SH-SY5Y (cell line): ENCODE results near the gene KCNJ14.

Experiments used
- GATA2 ChIP-seq: IDR thresholded peaks from 2 replicates; pipeline ENCODE4 v1.6.1; 2011; ENCODE audit warnings: mild to moderate bottlenecking, low read depth, low read length
- GATA3 ChIP-seq: IDR thresholded peaks from 2 replicates; pipeline ENCODE4 v1.6.1; 2011; ENCODE audit warnings: low read depth, mild to moderate bottlenecking, low read length, moderate library complexity

KCNJ14 gene

GRCh38 chr19:48470856-48471255 lies 15.5 kb downstream of the KCNJ14 start:
- no peak for TF ChIP-seq GATA3

- no peak for TF ChIP-seq GATA3
Measured at GRCh38 chr19:48471836-48472235, 16.5 kb downstream of the KCNJ14 start.

- TF ChIP-seq GATA3 (no peak), GATA2 (no peak)
Measured at GRCh38 chr19:48473161-48473966, 18.0 kb downstream of the KCNJ14 start.

GRCh38 chr19:48474084-48474592 lies 18.8 kb downstream of the KCNJ14 start:
- TF ChIP-seq GATA3: no peak
- TF ChIP-seq GATA2: no peak

- TF ChIP-seq GATA2: no peak
- TF ChIP-seq GATA3: no peak
Measured at GRCh38 chr19:48475369-48476068, 20.1 kb downstream of the KCNJ14 start.

GRCh38 chr19:48476176-48476575 lies 20.8 kb downstream of the KCNJ14 start:
- TF ChIP-seq GATA2 (no peak), GATA3 (no peak)

- TF ChIP-seq GATA3 (no peak), GATA2 (no peak)
Measured at GRCh38 chr19:48477067-48477685, 21.8 kb downstream of the KCNJ14 start.

GRCh38 chr19:48477698-48478338 lies 22.4 kb downstream of the KCNJ14 start:
- no peak for TF ChIP-seq GATA2
- no peak for TF ChIP-seq GATA3

GRCh38 chr19:48478339-48479256 lies 23.2 kb downstream of the KCNJ14 start:
- TF ChIP-seq GATA2 (no peak), GATA3 (no peak)

GRCh38 chr19:48479686-48480085 lies 24.3 kb downstream of the KCNJ14 start:
- TF ChIP-seq GATA3 (no peak), GATA2 (no peak)

GRCh38 chr19:48480183-48480557 lies 24.8 kb downstream of the KCNJ14 start:
- TF ChIP-seq GATA3: no peak

- TF ChIP-seq GATA3 (no peak), GATA2 (no peak)
Measured at GRCh38 chr19:48480558-48481500, 25.5 kb downstream of the KCNJ14 start.
